ENCODE measurements around the gene NPIPB8.
"Not testable (repeated sequence)": the region's sequence is repeated elsewhere in the genome, so short reads cannot be mapped to it uniquely, and the experiment has no call there.

NPIPB8 gene

DNA sequence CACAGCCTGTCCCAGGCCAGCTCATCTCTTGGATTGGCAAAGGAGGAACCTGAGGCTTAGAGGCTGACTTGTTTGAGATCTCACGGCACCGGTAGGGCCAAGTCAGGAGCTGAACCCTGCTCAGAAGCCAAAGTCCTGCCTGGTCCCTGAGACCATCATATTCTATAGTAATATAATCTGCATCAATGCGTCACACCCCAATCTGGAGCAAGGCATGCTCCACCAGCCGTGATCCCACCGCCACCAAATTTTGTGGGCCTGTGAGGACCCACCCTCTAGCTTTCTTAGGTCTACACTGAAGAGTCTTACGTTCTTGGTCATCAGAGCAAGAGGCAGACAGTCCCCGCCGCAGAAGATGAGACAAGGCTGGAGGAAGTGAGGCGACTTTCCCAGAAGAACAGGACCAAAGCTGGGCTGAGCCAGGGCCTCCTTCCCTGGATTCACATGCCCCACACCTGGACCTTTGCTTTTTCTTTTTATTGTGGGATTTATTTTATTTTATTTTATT is 30.7 kb upstream of the NPIPB8 start:
- no peak for DNase-seq

DNA sequence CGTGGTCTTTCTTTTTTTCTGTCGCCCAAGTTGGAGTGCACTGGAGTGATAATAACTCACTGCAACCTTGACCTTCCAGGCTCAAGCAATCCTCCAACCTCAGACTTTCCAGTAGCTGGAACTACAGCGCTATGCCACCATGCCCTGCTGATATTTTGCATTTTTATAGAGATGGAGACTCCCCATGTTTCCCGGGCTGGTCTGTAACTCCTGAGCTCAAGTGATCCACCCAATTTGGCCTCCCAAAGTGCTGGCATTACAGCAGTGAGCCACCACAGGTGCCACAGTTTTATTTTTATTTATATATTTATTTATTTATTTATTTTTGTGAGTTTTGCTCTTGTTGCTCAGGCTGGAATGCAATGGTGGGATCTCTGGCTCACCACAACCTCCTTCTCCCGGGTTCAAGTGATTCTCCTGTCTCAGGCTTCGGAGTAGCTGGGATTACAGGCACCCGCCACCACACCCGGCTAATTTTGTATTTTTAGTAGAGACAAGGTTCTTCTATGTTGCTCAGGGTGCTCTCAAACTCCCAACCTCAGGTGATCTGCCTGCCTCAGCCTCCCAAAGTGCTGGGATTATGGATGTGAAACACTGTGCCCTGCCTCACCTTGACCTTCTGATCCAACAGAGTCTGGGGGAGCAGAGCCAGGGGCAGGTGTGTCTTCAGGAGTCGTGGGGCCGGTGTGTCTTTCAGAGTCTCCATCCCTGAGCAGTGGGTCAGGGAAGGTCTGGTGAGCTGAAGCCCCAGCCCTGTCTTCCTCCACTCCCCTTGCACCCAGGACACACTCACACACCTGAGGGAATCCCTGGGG is 30.0 kb upstream of the NPIPB8 start:
- DNase-seq, result not testable (repeated sequence)

DNA sequence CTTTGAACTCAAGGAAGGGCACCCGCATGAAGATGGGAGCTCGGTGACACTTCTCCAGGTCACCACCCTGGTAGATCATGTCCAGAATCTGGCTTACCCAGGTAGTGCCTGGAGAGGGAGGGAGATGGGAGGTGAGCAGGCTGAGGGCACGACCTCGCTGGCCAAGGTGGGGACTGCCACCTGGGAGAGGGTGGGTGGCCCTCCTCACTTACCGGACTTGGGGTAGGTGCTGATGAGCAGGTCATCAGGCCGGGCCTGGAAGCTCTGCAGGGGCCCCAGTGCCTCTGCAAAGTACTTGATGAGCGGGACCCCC is 29.4 kb upstream of the NPIPB8 start:
- DNase-seq, result not testable (repeated sequence)

DNA sequence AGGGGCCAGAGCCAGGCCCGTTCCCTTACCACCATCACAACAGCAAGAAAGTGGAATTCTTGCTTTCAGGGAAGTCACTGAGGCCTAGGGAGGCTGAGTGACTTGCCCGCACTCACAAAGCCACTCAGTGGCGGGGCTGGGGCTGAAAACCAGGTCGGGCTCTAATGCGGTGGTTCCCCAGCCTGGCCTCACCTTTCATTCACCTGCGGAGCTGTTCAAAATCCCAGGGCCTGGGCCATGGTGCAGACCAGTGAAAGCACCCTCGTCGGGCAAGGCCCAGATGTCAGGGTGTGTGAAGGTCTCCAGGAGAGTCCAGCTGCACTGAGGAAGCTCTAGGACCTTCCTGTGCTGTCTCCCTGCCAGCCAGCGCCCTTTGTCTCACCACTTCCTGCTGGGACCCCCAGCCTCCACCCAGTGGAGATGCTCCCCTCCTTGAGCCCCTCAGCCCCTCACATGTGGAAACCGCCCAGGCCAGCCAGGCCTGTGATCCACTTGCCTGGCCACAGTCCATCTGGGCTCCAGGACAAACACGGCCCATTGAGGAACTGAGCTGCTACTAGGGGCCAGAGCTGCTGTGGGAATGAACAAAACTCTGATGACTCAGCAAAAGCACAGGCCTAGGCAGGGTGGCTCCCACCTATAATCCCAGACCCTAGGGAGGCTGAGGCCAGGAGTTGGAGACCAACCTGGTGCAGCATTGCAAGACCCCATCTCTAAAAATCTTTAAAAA is 28.8 kb upstream of the NPIPB8 start:
- not testable (repeated sequence) for DNase-seq

DNA sequence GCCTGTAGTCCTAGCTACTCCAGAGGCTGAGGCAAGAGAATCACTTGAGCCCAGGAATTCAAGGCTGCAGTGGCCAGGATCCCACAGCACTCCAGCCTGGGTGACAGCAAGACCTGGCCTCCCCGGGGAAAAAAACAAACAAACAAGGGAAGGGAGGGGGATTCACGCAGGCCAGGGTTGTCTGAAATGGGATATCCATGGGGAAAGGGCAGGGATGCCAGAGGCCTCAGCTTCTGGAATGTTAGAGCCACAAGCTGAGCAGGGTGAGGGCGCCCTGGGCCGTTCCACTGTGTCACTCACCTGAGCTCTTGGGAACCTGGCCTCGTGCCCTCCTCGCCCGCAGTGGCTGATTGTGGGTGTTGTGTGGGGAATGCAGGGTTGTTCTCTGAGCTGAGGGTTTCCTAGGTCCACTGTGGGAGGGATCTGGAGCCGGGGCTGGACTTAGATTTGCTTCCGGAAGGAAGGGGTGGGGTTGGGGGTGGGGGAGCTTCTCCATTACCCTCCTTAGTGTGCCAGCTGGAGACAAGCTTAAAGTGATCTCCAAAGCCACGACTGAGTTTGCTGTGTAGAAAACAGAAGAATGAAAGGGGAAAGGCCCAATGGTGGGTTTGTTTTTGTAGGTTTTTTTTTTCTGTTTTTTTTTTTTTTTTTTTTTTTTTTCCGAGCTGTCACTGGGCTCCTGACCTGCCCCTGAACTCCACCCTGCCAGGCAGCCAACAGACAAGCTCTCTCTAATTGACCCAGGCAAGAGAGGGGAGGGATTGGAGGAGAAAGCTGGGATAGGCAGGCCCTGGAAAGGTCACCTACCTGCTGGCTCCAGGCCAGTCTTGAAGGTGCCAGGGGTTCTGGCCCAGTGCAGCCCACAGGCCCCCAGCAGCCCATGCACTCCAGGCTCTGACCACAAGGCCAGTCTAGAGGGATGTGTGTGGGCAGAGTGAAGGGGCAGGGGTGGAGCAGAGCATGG is 28.0 kb upstream of the NPIPB8 start, which contains the start of gene SULT1A1:
Gene SULT1A1 (minus strand): TSS at position 414 of the 964 bp plus-strand sequence. CDS start 1,189 bp downstream, outside the sequence.
- DNase-seq, result peak; percentile 78

DNA sequence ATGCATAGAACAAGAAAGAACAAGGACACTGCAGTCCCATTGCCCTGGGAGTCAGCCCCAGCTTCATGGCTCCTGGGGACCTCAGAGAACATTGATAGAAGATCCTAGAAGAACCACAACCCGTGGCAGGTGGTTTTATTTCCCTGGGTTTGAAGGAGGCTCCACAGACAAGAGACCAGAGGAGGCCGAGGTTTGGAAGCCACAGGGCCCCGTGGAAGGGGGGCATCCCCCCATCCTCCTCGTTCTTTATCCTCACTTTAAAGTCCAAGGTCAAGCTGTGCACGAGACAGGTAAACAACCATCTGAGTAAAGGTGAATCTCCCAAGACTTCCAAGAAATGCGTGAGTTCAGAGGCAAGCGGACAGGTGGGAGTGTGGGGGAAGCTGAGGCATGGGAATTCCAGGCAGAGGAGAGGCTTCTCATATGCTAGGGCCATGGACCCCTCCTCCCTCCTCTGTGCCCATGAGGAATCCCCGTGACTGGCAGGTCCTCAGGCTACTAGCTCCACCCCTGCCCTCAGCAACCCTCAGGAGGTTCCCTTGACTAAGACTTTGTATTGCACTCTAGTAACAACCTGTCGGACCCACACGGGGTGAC is 27.2 kb upstream of the NPIPB8 start:
- DNase-seq, result no peak

DNA sequence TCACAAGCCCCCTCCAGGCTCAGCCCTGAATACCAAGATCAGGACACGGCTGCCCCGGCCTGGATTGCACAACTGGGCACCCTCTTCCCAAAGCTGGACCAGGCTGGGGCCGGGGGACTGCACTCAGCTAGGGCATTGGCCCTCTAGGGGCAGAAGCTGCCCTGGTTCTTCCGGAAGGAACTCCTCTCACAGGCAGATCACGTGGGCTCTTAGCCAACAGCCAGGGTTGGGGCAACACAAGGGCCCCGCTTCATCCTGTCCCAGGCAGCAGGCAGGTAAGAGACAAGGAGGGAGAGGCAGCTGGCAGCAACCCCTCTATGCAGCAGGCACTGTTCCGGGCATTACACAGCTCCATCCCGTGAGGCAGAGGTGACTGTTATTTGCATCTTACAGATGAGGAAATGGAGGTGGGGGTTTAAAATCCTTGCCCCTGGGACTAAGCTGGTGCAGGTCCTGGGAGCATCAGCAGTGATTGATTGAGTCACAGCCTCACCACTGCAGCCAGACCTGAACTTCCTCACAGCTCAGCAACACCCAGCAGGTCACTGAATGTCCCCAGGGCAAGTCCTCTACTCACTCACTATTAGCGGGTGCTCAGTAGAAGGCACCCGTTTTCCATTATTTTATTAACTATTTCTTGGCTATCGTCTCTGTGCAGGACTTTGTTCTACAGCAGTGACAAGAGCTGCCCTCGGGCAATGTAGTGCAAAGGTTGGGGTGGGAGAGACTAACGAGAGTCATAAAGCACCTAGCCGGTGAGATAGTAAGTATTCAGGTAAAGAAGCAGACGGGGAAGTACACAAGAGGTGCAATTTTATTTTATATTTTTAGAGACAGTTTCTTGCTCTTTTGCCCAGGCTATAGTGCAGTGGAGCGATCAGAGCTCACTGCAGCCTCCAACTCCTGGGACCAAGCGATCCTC is 25.2 kb upstream of the NPIPB8 start:
- not testable (repeated sequence) for DNase-seq

DNA sequence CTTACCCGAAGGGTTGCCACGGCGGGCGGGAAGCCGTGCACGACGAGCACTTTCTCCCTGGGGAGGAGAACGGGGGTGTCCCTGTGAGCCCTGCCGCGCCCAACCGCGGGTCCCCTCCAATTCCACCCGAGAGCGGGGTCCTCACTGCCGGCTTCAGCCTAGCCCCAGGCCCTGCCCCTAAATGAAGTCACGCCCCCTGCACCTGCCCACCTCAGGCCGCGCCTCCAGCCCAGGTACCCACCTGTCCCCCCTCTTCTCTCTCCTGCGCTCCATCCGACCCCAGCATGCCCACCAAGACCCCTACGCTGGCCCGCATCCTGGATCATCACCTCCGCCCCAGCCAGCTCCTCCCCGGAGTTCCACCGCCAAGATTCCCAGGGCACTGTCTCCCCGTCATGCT is 24.0 kb upstream of the NPIPB8 start:
- DNase-seq, result not testable (repeated sequence)

DNA sequence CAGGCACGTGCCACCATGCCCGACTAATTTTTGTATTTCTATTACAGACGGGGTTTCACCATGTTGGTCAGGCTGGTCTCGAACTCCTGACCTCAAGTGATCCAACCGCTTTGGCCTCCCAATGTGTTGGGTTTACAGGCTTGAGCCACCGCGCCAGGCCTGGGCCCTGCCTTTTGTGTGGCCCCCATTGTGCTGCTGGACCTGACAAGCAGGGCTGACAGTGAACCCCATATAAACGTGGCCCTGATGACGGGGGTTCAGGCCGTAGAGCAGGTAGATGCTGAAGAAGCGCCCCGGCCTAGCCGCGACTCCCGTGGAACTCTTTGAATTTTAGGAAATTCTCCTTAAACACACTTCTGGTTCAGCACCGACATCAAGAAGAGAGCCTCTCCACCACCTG is 23.3 kb upstream of the NPIPB8 start:
- DNase-seq, result not testable (repeated sequence)

DNA sequence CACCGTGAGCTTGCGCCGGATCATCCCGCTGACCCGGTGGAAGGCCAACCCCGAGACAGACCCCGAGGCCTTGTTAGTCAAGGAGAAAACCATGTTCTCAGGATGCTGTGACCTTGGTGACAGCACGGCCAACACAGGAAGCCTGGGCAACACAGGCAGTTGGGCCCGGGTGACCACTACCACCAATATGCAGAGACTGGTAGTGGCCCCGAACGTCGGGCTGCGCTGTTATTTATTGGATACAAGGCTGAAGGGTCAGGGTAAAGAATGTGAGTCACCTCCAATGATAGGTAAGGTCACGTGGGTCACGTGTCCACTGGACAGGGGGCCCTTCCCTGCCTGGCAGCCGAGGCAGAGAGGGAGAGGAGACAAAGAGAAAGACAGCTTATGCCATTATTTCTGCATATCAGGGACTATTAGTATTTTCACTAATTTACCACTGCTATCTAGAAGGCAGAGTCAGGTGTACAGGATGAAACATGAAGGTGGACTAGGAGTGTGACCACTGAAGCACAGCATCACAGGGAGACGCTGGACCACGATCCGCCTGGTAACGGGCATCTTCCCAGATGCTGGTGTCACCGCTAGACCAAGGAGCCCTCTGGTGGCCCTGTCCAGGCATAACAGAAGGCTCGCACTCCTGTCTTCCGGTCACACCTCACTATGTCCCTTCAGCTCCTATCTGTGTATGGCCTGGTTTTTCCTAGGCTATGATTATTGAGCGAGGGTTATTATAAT is 22.2 kb upstream of the NPIPB8 start:
- not testable (repeated sequence) for DNase-seq

DNA sequence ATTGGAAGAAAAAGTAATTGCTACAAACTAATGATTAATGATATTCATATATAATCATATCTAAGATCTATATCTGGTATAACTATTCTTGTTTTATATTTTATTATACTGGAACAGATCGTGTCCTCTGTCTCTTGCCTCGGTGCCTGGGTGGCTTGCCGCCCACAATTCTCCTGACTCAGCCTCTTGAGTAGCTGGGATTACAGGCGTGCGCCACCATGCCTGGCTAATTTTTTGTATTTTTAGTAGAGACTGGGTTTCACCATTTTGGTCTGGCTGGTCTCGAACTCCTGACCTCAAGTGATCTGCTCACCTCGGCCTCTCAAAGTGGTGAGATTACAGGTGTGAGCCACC is 21.7 kb upstream of the NPIPB8 start:
- not testable (repeated sequence) for DNase-seq

DNA sequence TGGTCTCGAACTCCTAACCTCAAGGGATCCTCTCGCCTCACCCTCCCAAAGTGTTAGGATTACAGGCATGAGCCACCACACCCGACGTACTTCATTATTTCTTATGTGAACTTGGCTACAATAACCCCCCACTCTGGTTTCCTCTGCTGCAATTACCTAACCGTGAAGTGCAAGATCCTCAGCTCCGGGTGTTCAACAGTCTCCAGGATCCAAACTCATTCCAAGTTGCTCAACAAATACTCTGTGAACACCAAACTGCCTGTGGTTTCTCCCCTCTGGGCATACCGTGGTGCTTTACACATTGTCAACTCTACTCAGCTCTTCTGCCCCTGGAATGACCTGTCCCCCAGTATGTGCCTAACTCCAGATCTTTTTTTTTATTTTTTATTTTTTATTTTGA is 21.2 kb upstream of the NPIPB8 start:
- DNase-seq, result no peak

DNA sequence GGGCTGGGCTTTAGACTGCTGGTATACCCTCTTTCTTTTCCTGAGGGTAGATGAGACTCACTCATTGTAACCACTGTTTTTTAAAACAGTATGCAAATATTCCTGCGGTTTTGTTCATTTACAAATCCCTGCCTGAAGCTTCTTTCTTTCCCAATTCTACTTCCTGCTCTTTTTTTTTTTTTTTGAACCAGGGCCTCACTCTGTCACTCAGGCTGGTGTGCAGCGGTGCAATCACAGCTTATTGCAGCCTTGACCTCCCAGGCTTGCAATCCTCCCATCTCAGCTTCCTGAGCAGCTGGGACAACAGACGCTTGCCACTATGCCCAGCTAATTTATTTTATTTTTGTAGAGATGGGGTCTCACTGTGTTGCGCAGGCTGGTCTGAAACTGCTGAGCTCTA is 20.0 kb upstream of the NPIPB8 start:
- DNase-seq, result no peak

DNA sequence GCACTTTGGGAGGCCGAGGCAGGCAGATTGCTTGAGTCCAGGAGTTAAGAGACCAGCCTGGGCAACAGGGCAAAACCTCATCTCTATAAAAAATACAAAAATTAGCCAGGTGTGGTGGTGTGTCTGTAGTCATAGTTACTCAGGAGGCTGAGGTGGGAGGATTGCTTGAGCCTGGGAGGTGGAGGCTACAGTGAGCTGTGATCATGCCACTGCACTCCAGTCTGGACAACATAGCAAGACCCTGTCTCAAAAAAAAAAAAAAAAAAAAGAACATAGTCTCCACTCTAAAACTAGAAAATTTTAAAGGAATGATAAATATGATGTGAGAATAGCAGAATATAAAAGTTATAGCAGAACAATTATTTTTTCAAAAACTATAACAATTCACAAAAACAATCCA is 17.5 kb upstream of the NPIPB8 start:
- not testable (repeated sequence) for DNase-seq

DNA sequence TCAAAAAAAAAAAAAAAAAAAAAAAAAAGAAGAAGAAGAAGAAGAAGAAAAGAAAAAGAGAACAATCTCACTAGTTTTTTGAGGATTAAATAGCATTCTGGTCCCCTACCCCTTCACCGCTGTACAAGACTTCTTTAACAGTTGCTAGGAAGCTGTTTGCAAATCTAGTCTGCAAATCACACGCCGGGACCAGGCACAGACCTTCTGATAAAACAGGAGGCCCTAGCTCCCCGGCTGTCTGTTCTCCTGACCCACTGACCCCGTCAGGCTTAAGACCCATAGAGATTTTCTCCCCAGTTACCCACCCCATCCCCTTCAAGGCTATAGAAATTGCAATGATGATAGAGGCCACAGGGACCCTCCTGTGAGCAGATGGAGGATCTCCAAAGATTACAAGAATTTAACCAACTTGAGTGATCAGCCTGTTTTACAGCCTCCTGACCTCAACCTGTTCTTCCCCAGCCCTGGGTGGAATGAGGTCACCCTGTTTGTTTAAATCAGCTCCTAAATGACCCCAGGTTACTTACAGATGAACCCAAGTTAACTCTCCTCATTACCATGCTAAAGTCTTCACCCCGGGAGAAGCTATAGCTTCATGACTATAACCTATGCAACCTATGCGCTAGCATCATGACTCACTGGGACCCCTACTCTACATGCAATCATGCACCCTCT is 16.2 kb upstream of the NPIPB8 start:
- DNase-seq, result no peak

DNA sequence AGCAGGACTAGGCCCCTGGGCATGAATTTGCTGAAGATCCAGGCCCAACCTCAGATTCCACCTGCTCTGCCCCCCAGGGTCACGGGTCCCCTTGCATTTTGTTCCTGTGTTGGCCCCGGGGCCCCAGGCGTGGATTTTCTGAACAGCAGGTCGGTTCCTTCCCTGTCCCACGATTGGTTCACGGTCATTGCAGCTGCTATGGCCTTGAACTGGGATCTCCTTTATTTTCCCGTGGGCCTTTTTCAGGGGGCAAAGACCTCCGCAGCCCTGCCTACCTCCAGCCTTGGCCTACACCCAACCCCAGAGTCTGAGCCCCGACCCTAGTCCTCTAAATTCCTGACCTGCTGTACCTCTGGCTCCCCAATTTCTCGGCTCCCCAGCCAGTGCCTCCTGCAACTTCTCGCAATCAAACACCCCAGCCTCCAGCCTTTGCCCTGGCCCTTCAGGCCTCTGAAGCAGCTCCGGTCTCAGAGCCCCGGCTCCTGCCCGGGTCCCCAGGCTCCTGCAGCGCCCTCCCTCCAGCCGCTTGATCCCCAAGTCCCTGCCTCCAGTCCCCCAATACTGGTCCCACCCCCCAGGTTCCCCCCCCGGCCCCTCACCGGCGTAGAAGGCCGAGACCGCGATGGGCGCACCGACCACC is 15.2 kb upstream of the NPIPB8 start:
- not testable (repeated sequence) for DNase-seq

DNA sequence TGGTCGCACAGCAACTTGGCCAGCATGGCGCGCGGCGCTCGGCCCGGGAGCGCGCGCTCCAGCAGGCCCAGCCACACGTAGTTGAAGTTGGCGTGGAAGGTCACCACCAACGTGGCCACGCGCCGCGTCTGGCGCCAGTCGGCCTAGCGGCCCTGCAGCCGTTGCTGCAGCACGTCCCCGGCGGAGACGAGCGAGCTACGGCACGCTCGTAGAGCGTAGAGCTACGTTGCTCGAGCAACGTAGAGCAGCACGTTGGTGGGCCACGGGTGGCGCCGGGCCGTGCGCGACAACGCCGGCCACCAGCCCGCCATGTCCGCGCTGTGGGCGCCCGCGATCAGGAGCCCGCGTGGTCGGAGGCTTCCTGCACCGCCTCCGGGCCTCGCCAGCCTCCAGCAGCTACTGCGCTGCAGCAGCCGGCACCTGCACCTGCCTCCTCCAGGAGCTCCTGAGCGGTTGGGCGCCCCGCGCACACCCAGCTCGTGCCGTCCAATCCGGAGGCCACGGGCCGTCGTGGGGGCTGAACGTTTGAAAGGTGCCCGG is 14.6 kb upstream of the NPIPB8 start:
- no peak for DNase-seq

DNA sequence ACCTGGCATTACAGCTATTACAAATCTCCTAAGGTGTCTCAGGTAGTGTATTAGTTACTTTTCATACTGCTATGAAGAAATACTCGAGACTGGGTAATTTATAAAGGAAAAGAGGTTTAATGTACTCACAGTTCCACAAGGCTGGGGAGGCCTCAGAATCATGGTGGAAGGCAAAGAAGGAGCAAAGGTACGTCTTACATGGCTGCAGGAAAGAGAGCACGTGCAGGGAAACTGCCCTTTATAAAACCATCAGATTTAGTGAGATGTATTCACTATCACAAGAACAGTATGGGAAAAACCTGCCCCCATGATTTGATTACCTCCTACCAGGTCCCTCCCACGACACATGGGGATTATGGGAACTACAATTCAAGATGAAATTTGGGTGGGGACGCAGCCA is 7.0 kb upstream of the NPIPB8 start:
- not testable (repeated sequence) for DNase-seq
